IMR-90 (cell line): ENCODE measurements around the gene HINT2. TPM values are rescaled to one million over a fixed set of nuclear protein-coding genes. Genes with fewer than 3 reads are reported as not detected.

ENCODE experiments used
- ATAC-seq: fragments of 200-7000 bp; cut with Tn5 transposase; 2 replicates; pipeline ENCODE4 v1.9.1; 2020; ENCODE audit warnings: low read depth, mild to moderate bottlenecking, moderate library complexity
- BruUV-seq: library from RNA; stranded (reverse); fragments of 400-500 nt; replicated peaks from 2 replicates; lab custom pipeline; 2021; lab: Mats Ljungman, UMichigan
- CTCF ChIA-PET: fragments of 300-600 bp; formaldehyde crosslinking; extraction: SDS; loops from one replicate; lab custom pipeline; 2021; ENCODE audit warnings: antibody characterized with exemption; lab: Yijun Ruan, JAX
- POLR2A ChIA-PET: fragments of 300-600 bp; sonication (Branson Sonifier 250); formaldehyde crosslinking; loops from one replicate; lab custom pipeline; 2022; ENCODE audit warnings: antibody characterized with exemption; ENCODE audit not compliant: unreplicated experiment; lab: Charles Lee
- DNase-seq: peaks from one replicate; pipeline ENCODE4 v3.0.0; 2013
- H2AFZ ChIP-seq: replicated peaks from 2 replicates; pipeline ENCODE3; 2013; ENCODE audit warnings: low read length, mild to moderate bottlenecking; ENCODE audit not compliant: poor library complexity
- H2AK5ac ChIP-seq: 2 replicates; pipeline ENCODE4 v1.6.1; 2013; ENCODE audit warnings: low read depth, low read length, inconsistent platforms
- H2AK9ac ChIP-seq: replicated peaks from 2 replicates; pipeline ENCODE3; 2013; ENCODE audit warnings: mild to moderate bottlenecking, low read depth, low read length, moderate library complexity; ENCODE audit not compliant: poor library complexity
- H2BK120ac ChIP-seq: 2 replicates; pipeline ENCODE4 v1.6.1; 2013; ENCODE audit warnings: low read depth, low read length, inconsistent platforms
- H2BK15ac ChIP-seq: 3 replicates; pipeline ENCODE4 v1.6.1; 2013; ENCODE audit warnings: low read depth, low read length, inconsistent platforms
- H2BK20ac ChIP-seq: 2 replicates; pipeline ENCODE4 v1.6.1; 2013; ENCODE audit warnings: low read depth, mild to moderate bottlenecking, inconsistent platforms, low read length, moderate library complexity
- H2BK5ac ChIP-seq: 2 replicates; pipeline ENCODE4 v1.6.1; 2013; ENCODE audit warnings: mild to moderate bottlenecking, low read depth, low read length, inconsistent platforms; ENCODE audit not compliant: poor library complexity, severe bottlenecking
- H3K14ac ChIP-seq: replicated peaks from 2 replicates; pipeline ENCODE4 v1.6.1; 2013; ENCODE audit warnings: low read depth, low read length, inconsistent platforms
- H3K18ac ChIP-seq: 2 replicates; pipeline ENCODE4 v1.6.1; 2013; ENCODE audit warnings: low read depth, low read length, control low read depth
- H3K23ac ChIP-seq: 2 replicates; pipeline ENCODE4 v1.6.1; 2013; ENCODE audit warnings: low read depth, low read length, inconsistent platforms
- H3K27ac ChIP-seq: 2 replicates; pipeline ENCODE4 v1.5.1; 2013; ENCODE audit warnings: mild to moderate bottlenecking, control low read depth, low read length; ENCODE audit not compliant: insufficient read depth
- H3K27me3 ChIP-seq: 2 replicates; pipeline ENCODE4 v1.6.1; 2013; ENCODE audit warnings: low read length; ENCODE audit not compliant: control insufficient read depth, insufficient read depth
- H3K36me3 ChIP-seq: 2 replicates; pipeline ENCODE4 v1.6.1; 2013; ENCODE audit warnings: low read length, mixed read lengths; ENCODE audit not compliant: control insufficient read depth, insufficient read depth
- H3K4ac ChIP-seq: 2 replicates; pipeline ENCODE4 v1.6.1; 2013; ENCODE audit warnings: low read depth, low read length, inconsistent platforms
- H3K4me1 ChIP-seq: 2 replicates; pipeline ENCODE4 v1.6.1; 2013; ENCODE audit warnings: low read length, mixed read lengths; ENCODE audit not compliant: control insufficient read depth, insufficient read depth
- H3K4me2 ChIP-seq: 2 replicates; pipeline ENCODE4 v1.6.1; 2013; ENCODE audit warnings: low read depth, mild to moderate bottlenecking, control low read depth, low read length, moderate library complexity
- H3K4me3 ChIP-seq: 2 replicates; pipeline ENCODE4 v1.5.1; 2013; ENCODE audit warnings: low read depth, mild to moderate bottlenecking, control low read depth, low read length, moderate library complexity; ENCODE audit not compliant: insufficient read depth
- H3K56ac ChIP-seq: 2 replicates; pipeline ENCODE4 v1.6.1; 2013; ENCODE audit warnings: low read length, inconsistent platforms; ENCODE audit not compliant: insufficient read depth; ENCODE audit errors: extremely low read depth
- H3K79me1 ChIP-seq, 2 experiments: 2 replicates each; pipeline ENCODE4 v1.6.1; 2013; ENCODE audit warnings: low read length in 2 of 2, inconsistent platforms in 1 of 2, low read depth in 1 of 2
- H3K9ac ChIP-seq: 2 replicates; pipeline ENCODE4 v1.6.1; 2013; ENCODE audit warnings: low read depth, low read length, control low read depth
- H3K9me1 ChIP-seq: 2 replicates; pipeline ENCODE4 v1.6.1; 2013; ENCODE audit warnings: low read length, inconsistent platforms; ENCODE audit not compliant: insufficient read depth
- H3K9me3 ChIP-seq: 2 replicates; pipeline ENCODE4 v1.6.1; 2013; ENCODE audit warnings: low read length; ENCODE audit not compliant: control insufficient read depth, insufficient read depth
- H4K20me1 ChIP-seq: 2 replicates; pipeline ENCODE4 v1.6.1; 2013; ENCODE audit warnings: low read length, inconsistent platforms; ENCODE audit not compliant: insufficient read depth
- H4K5ac ChIP-seq: 2 replicates; pipeline ENCODE4 v1.6.1; 2013; ENCODE audit warnings: mild to moderate bottlenecking, low read depth, low read length, control low read depth
- H4K8ac ChIP-seq, 2 experiments: 2 replicates each; pipeline ENCODE4 v1.6.1; 2013; ENCODE audit warnings: low read depth in 2 of 2, low read length in 2 of 2, control low read depth in 1 of 2, inconsistent platforms in 1 of 2
- H4K91ac ChIP-seq: 2 replicates; pipeline ENCODE4 v1.6.1; 2013; ENCODE audit warnings: low read depth, low read length, inconsistent platforms; ENCODE audit not compliant: insufficient read depth
- BHLHE40 ChIP-seq: fragments of 150-350 bp; IDR thresholded peaks from 2 replicates; pipeline ENCODE4 v1.6.1; 2016; ENCODE audit warnings: mild to moderate bottlenecking, low read depth, low read length
- CEBPB ChIP-seq: IDR thresholded peaks from 2 replicates; pipeline ENCODE4 v1.6.1; 2012; ENCODE audit warnings: low read depth, low read length, improper control_type of control experiment
- CHD1 ChIP-seq: IDR thresholded peaks from 2 replicates; pipeline ENCODE4 v1.6.1; 2012; ENCODE audit warnings: low read depth, low read length, improper control_type of control experiment
- FOS ChIP-seq: fragments of 150-350 bp; IDR thresholded peaks from 2 replicates; pipeline ENCODE4 v1.6.1; 2016; ENCODE audit warnings: low read depth, low read length
- MAFK ChIP-seq: IDR thresholded peaks from 2 replicates; pipeline ENCODE4 v1.6.1; 2012; ENCODE audit warnings: low read depth, low read length, improper control_type of control experiment
- MAZ ChIP-seq: IDR thresholded peaks from 2 replicates; pipeline ENCODE4 v1.6.1; 2012; ENCODE audit warnings: low read depth, mild to moderate bottlenecking, low read length, improper control_type of control experiment, moderate library complexity, borderline replicate concordance
- MXI1 ChIP-seq: IDR thresholded peaks from 2 replicates; pipeline ENCODE4 v1.6.1; 2012; ENCODE audit warnings: low read depth, mild to moderate bottlenecking, low read length, moderate library complexity, borderline replicate concordance
- NFE2L2 ChIP-seq: fragments of 150-350 bp; IDR thresholded peaks from 2 replicates; pipeline ENCODE4 v1.6.1; 2016; ENCODE audit warnings: low read depth, mild to moderate bottlenecking, low read length
- POLR2A ChIP-seq: IDR thresholded peaks from 2 replicates; pipeline ENCODE4 v1.6.1; 2012; ENCODE audit warnings: mild to moderate bottlenecking, low read depth, low read length
- RAD21 ChIP-seq: IDR thresholded peaks from 2 replicates; pipeline ENCODE4 v1.6.1; 2012; ENCODE audit warnings: low read length, improper control_type of control experiment
- RCOR1 ChIP-seq: IDR thresholded peaks from 2 replicates; pipeline ENCODE4 v1.6.1; 2012; ENCODE audit warnings: mild to moderate bottlenecking, low read length, improper control_type of control experiment; ENCODE audit not compliant: insufficient replicate concordance
- RFX5 ChIP-seq: IDR thresholded peaks from 2 replicates; pipeline ENCODE4 v1.8.0; 2012; ENCODE audit warnings: low read depth, mild to moderate bottlenecking, low read length, moderate library complexity
- SMC3 ChIP-seq: fragments of 150-350 bp; IDR thresholded peaks from 2 replicates; pipeline ENCODE4 v1.6.1; 2016; ENCODE audit warnings: low read depth, mild to moderate bottlenecking, antibody characterized with exemption, low read length, moderate library complexity
- USF2 ChIP-seq: fragments of 150-350 bp; IDR thresholded peaks from 2 replicates; pipeline ENCODE4 v1.6.1; 2017; ENCODE audit warnings: mild to moderate bottlenecking, antibody characterized with exemption, low read length, low read depth
- WGBS, 2 experiments: methylation state at CpG; one replicate each; pipeline versions ENCODE4 v1.1.5 to v1.1.7; 2013; ENCODE audit warnings: missing lambda C conversion rate in 2 of 2; ENCODE audit not compliant: insufficient read length in 1 of 2; ENCODE audit errors: extremely low coverage in 2 of 2; 5-methylcytosine and 5-hydroxymethylcytosine counted together
- dilution Hi-C: fragments of 300-500 bp; cut with HindIII; formaldehyde crosslinking; loops from one replicate; pipeline ENCODE4 v1.14.3; 2018; ENCODE audit warnings: low sequenced_read_pairs; ENCODE audit not compliant: unreplicated experiment
- in situ Hi-C: fragments of 300-500 bp; cut with MboI; formaldehyde crosslinking; loops from 3 replicates; pipeline ENCODE4 v1.14.3; 2019; ENCODE audit warnings: low sequenced_read_pairs, inconsistent platforms, mixed read lengths
- intact Hi-C: fragments of 100-400 bp; cut with micrococcal nuclease; formaldehyde crosslinking; loops from 2 replicates; pipeline ENCODE4 v1.10.0; 2022
- polyA plus RNA-seq, 3 experiments: library from polyadenylated mRNA; depleted of rRNA; stranded (reverse); fragments of >200 nt; gene quantifications; 2 replicates each; pipeline ENCODE4 v1.2.3, GENCODE V29; 2012; ENCODE audit warnings: low replicate concordance in 1 of 3
- total RNA-seq: library from RNA; depleted of rRNA; stranded (reverse); fragments of >200 nt; gene quantifications from 2 replicates; pipeline ENCODE4 v1.2.3, GENCODE V29; 2012
- TF ChIP-seq, protein P1 (sequence below): conservative IDR thresholded peaks from 2 replicates; pipeline ENCODE4 v1.5.1; 2012; ENCODE audit warnings: mild to moderate bottlenecking, low read depth, low read length, improper control_type of control experiment
- TF ChIP-seq, protein P2 (sequence below): fragments of 150-350 bp; IDR thresholded peaks from 2 replicates; pipeline ENCODE4 v1.6.1; 2016; ENCODE audit warnings: low read depth, mild to moderate bottlenecking, low read length, moderate library complexity, borderline replicate concordance

The HINT2 gene
- total and polyA plus RNA-seq, 2 of the 4 experiments (the other 2 are of a cell fraction), result 7.5 to 20.6 TPM

DNA sequence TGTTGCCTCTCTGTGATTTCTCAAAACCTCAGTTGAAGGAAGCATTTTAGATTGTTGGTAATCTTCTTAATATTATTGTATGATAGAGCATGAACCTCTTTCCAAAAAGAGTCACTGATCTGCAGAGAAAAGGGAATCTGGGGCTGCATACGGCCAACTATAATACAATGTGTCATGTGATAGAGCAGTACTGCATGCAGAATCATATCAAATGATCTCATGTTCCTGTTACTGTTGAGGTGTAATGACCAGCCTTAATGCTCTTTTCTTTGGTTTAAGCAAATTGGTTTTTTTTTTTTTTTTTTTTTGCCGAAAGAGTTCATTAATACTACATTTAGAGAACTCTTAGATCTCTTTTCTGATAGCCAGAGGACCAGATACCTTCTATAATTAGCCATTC is 47.8 kb downstream of the HINT2 start:
- Histone ChIP-seq H3K9me1 (no peaks in the 10 kb centered on the region), H2BK120ac (no peak overlapping the region), H2BK5ac (no peak overlapping the region), H4K91ac (no peak overlapping the region), H3K14ac (no peak overlapping the region), H3K23ac (no peak overlapping the region), H3K4ac (no peak overlapping the region), H3K4me1 (peaks cover under 1% of the 10 kb centered on the region; the same call in 1 of the 2 replicates), H2AFZ (no peak overlapping the region), H3K9ac (no peak overlapping the region), H3K79me1 (no peaks in the 10 kb centered on the region), H3K56ac (no peak overlapping the region), H2AK5ac (no peak overlapping the region), H3K4me3 (no peak overlapping the region), H3K4me2 (no peak overlapping the region), H2BK20ac (no peak overlapping the region), H3K27ac (no peak overlapping the region), H2AK9ac (no peak overlapping the region), H3K27me3 (peaks cover 26% of the 10 kb centered on the region), H4K5ac (no peak overlapping the region), H2BK15ac (no peak overlapping the region), H4K20me1 (no peaks in the 10 kb centered on the region), H4K8ac (no peak overlapping the region), H3K36me3 (no peaks in the 10 kb centered on the region), H3K18ac (no peak overlapping the region), H3K9me3 (no peaks in the 10 kb centered on the region)
- CTCF ChIA-PET, result no interaction called here
- BruUV-seq, result no TSS peak
- no peak for TF ChIP-seq CHD1
- TF ChIP-seq, protein P1, sequence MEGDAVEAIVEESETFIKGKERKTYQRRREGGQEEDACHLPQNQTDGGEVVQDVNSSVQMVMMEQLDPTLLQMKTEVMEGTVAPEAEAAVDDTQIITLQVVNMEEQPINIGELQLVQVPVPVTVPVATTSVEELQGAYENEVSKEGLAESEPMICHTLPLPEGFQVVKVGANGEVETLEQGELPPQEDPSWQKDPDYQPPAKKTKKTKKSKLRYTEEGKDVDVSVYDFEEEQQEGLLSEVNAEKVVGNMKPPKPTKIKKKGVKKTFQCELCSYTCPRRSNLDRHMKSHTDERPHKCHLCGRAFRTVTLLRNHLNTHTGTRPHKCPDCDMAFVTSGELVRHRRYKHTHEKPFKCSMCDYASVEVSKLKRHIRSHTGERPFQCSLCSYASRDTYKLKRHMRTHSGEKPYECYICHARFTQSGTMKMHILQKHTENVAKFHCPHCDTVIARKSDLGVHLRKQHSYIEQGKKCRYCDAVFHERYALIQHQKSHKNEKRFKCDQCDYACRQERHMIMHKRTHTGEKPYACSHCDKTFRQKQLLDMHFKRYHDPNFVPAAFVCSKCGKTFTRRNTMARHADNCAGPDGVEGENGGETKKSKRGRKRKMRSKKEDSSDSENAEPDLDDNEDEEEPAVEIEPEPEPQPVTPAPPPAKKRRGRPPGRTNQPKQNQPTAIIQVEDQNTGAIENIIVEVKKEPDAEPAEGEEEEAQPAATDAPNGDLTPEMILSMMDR, result no peak
- TF ChIP-seq BHLHE40, result no peak
- no peak for TF ChIP-seq FOS
- no peak for TF ChIP-seq POLR2A
- TF ChIP-seq SMC3, result no peak
- no peak for TF ChIP-seq RCOR1
- TF ChIP-seq USF2, result no peak
- TF ChIP-seq MAZ, result no peak
- no peak for TF ChIP-seq RAD21
- no peak for TF ChIP-seq MXI1
- TF ChIP-seq, protein P2, sequence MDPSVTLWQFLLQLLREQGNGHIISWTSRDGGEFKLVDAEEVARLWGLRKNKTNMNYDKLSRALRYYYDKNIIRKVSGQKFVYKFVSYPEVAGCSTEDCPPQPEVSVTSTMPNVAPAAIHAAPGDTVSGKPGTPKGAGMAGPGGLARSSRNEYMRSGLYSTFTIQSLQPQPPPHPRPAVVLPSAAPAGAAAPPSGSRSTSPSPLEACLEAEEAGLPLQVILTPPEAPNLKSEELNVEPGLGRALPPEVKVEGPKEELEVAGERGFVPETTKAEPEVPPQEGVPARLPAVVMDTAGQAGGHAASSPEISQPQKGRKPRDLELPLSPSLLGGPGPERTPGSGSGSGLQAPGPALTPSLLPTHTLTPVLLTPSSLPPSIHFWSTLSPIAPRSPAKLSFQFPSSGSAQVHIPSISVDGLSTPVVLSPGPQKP, result no peak
- TF ChIP-seq MAFK, result no peak
- no peak for TF ChIP-seq CEBPB
- TF ChIP-seq NFE2L2, result no peak
- no peak for TF ChIP-seq RFX5
- no CpG with 5 or more reads among the region's 2 CpGs for WGBS, 2 experiments
- intact Hi-C loops (no loop called here), in situ Hi-C loops (no loop called here), dilution Hi-C loops (no loop called here)
- ATAC-seq (no peak), DNase-seq (no peak)
- POLR2A ChIA-PET, result no interaction called here
